ENCODE results near the gene SRGAP1.

- TF ChIP-seq, protein P1, sequence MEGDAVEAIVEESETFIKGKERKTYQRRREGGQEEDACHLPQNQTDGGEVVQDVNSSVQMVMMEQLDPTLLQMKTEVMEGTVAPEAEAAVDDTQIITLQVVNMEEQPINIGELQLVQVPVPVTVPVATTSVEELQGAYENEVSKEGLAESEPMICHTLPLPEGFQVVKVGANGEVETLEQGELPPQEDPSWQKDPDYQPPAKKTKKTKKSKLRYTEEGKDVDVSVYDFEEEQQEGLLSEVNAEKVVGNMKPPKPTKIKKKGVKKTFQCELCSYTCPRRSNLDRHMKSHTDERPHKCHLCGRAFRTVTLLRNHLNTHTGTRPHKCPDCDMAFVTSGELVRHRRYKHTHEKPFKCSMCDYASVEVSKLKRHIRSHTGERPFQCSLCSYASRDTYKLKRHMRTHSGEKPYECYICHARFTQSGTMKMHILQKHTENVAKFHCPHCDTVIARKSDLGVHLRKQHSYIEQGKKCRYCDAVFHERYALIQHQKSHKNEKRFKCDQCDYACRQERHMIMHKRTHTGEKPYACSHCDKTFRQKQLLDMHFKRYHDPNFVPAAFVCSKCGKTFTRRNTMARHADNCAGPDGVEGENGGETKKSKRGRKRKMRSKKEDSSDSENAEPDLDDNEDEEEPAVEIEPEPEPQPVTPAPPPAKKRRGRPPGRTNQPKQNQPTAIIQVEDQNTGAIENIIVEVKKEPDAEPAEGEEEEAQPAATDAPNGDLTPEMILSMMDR (IDR thresholded peaks at IDR 0.05; ENCODE audit: poor library complexity, severe bottlenecking): no peak
- TF ChIP-seq EP300 (conservative IDR thresholded peaks at IDR 0.05; ENCODE audit: poor library complexity, severe bottlenecking) (no peak), POLR2AphosphoS5 (IDR thresholded peaks at IDR 0.05) (no peak), MXI1 (conservative IDR thresholded peaks at IDR 0.05; ENCODE audit: poor library complexity, severe bottlenecking) (no peak), RAD21 (conservative IDR thresholded peaks at IDR 0.05) (no peak)
Measured at GRCh38 chr12:64019654-64020053, 175.2 kb downstream of the SRGAP1 start.

Data from neural cell (in vitro differentiated cells).